PC-9 (cell line): ENCODE measurements around the gene BNIPL.

Experiments used
- CTCF ChIP-seq: fragments of 200-600 bp; sonication (generic); conservative IDR thresholded peaks from 2 replicates; pipeline ENCODE4 v1.6.1; 2017; ENCODE audit warnings: mixed run types, antibody characterized with exemption, mild to moderate bottlenecking, moderate library complexity
- EZH2 ChIP-seq: fragments of 200-600 bp; sonication (generic); IDR thresholded peaks from 2 replicates; pipeline ENCODE4 v1.8.0; 2017; ENCODE audit warnings: antibody characterized with exemption, low read depth

GRCh38 chr1:151061704-151062103, 25.3 kb downstream of the BNIPL start:
- TF ChIP-seq CTCF (no peak), EZH2 (no peak)
